IMR-90 (cell line): ENCODE measurements around the gene CWC25. TPM values are rescaled to one million over a fixed set of nuclear protein-coding genes. Genes with fewer than 3 reads are reported as not detected.

Source experiments
- ATAC-seq: fragments of 200-7000 bp; cut with Tn5 transposase; 2 replicates; pipeline ENCODE4 v1.9.1; 2020; ENCODE audit warnings: low read depth, mild to moderate bottlenecking, moderate library complexity
- BruUV-seq: library from RNA; stranded (reverse); fragments of 400-500 nt; replicated peaks from 2 replicates; lab custom pipeline; 2021; lab: Mats Ljungman, UMichigan
- CTCF ChIA-PET: fragments of 300-600 bp; formaldehyde crosslinking; extraction: SDS; loops from one replicate; lab custom pipeline; 2021; ENCODE audit warnings: antibody characterized with exemption; lab: Yijun Ruan, JAX
- POLR2A ChIA-PET: fragments of 300-600 bp; sonication (Branson Sonifier 250); formaldehyde crosslinking; loops from one replicate; lab custom pipeline; 2022; ENCODE audit warnings: antibody characterized with exemption; ENCODE audit not compliant: unreplicated experiment; lab: Charles Lee
- DNase-seq: peaks from one replicate; pipeline ENCODE4 v3.0.0; 2013
- H2AFZ ChIP-seq: replicated peaks from 2 replicates; pipeline ENCODE3; 2013; ENCODE audit warnings: low read length, mild to moderate bottlenecking; ENCODE audit not compliant: poor library complexity
- H2AK5ac ChIP-seq: 2 replicates; pipeline ENCODE4 v1.6.1; 2013; ENCODE audit warnings: low read depth, low read length, inconsistent platforms
- H2AK9ac ChIP-seq: replicated peaks from 2 replicates; pipeline ENCODE3; 2013; ENCODE audit warnings: mild to moderate bottlenecking, low read depth, low read length, moderate library complexity; ENCODE audit not compliant: poor library complexity
- H2BK120ac ChIP-seq: 2 replicates; pipeline ENCODE4 v1.6.1; 2013; ENCODE audit warnings: low read depth, low read length, inconsistent platforms
- H2BK15ac ChIP-seq: 3 replicates; pipeline ENCODE4 v1.6.1; 2013; ENCODE audit warnings: low read depth, low read length, inconsistent platforms
- H2BK20ac ChIP-seq: 2 replicates; pipeline ENCODE4 v1.6.1; 2013; ENCODE audit warnings: low read depth, mild to moderate bottlenecking, inconsistent platforms, low read length, moderate library complexity
- H2BK5ac ChIP-seq: 2 replicates; pipeline ENCODE4 v1.6.1; 2013; ENCODE audit warnings: mild to moderate bottlenecking, low read depth, low read length, inconsistent platforms; ENCODE audit not compliant: poor library complexity, severe bottlenecking
- H3K14ac ChIP-seq: replicated peaks from 2 replicates; pipeline ENCODE4 v1.6.1; 2013; ENCODE audit warnings: low read depth, low read length, inconsistent platforms
- H3K18ac ChIP-seq: 2 replicates; pipeline ENCODE4 v1.6.1; 2013; ENCODE audit warnings: low read depth, low read length, control low read depth
- H3K23ac ChIP-seq: 2 replicates; pipeline ENCODE4 v1.6.1; 2013; ENCODE audit warnings: low read depth, low read length, inconsistent platforms
- H3K27ac ChIP-seq: 2 replicates; pipeline ENCODE4 v1.5.1; 2013; ENCODE audit warnings: mild to moderate bottlenecking, control low read depth, low read length; ENCODE audit not compliant: insufficient read depth
- H3K27me3 ChIP-seq: 2 replicates; pipeline ENCODE4 v1.6.1; 2013; ENCODE audit warnings: low read length; ENCODE audit not compliant: control insufficient read depth, insufficient read depth
- H3K36me3 ChIP-seq: 2 replicates; pipeline ENCODE4 v1.6.1; 2013; ENCODE audit warnings: low read length, mixed read lengths; ENCODE audit not compliant: control insufficient read depth, insufficient read depth
- H3K4ac ChIP-seq: 2 replicates; pipeline ENCODE4 v1.6.1; 2013; ENCODE audit warnings: low read depth, low read length, inconsistent platforms
- H3K4me1 ChIP-seq: 2 replicates; pipeline ENCODE4 v1.6.1; 2013; ENCODE audit warnings: low read length, mixed read lengths; ENCODE audit not compliant: control insufficient read depth, insufficient read depth
- H3K4me2 ChIP-seq: 2 replicates; pipeline ENCODE4 v1.6.1; 2013; ENCODE audit warnings: low read depth, mild to moderate bottlenecking, control low read depth, low read length, moderate library complexity
- H3K4me3 ChIP-seq: 2 replicates; pipeline ENCODE4 v1.5.1; 2013; ENCODE audit warnings: low read depth, mild to moderate bottlenecking, control low read depth, low read length, moderate library complexity; ENCODE audit not compliant: insufficient read depth
- H3K56ac ChIP-seq: 2 replicates; pipeline ENCODE4 v1.6.1; 2013; ENCODE audit warnings: low read length, inconsistent platforms; ENCODE audit not compliant: insufficient read depth; ENCODE audit errors: extremely low read depth
- H3K79me1 ChIP-seq, 2 experiments: 2 replicates each; pipeline ENCODE4 v1.6.1; 2013; ENCODE audit warnings: low read length in 2 of 2, inconsistent platforms in 1 of 2, low read depth in 1 of 2
- H3K9ac ChIP-seq: 2 replicates; pipeline ENCODE4 v1.6.1; 2013; ENCODE audit warnings: low read depth, low read length, control low read depth
- H3K9me1 ChIP-seq: 2 replicates; pipeline ENCODE4 v1.6.1; 2013; ENCODE audit warnings: low read length, inconsistent platforms; ENCODE audit not compliant: insufficient read depth
- H3K9me3 ChIP-seq: 2 replicates; pipeline ENCODE4 v1.6.1; 2013; ENCODE audit warnings: low read length; ENCODE audit not compliant: control insufficient read depth, insufficient read depth
- H4K20me1 ChIP-seq: 2 replicates; pipeline ENCODE4 v1.6.1; 2013; ENCODE audit warnings: low read length, inconsistent platforms; ENCODE audit not compliant: insufficient read depth
- H4K5ac ChIP-seq: 2 replicates; pipeline ENCODE4 v1.6.1; 2013; ENCODE audit warnings: mild to moderate bottlenecking, low read depth, low read length, control low read depth
- H4K8ac ChIP-seq, 2 experiments: 2 replicates each; pipeline ENCODE4 v1.6.1; 2013; ENCODE audit warnings: low read depth in 2 of 2, low read length in 2 of 2, control low read depth in 1 of 2, inconsistent platforms in 1 of 2
- H4K91ac ChIP-seq: 2 replicates; pipeline ENCODE4 v1.6.1; 2013; ENCODE audit warnings: low read depth, low read length, inconsistent platforms; ENCODE audit not compliant: insufficient read depth
- BHLHE40 ChIP-seq: fragments of 150-350 bp; IDR thresholded peaks from 2 replicates; pipeline ENCODE4 v1.6.1; 2016; ENCODE audit warnings: mild to moderate bottlenecking, low read depth, low read length
- CHD1 ChIP-seq: IDR thresholded peaks from 2 replicates; pipeline ENCODE4 v1.6.1; 2012; ENCODE audit warnings: low read depth, low read length, improper control_type of control experiment
- CTCF ChIP-seq: conservative IDR thresholded peaks from 2 replicates; pipeline ENCODE4 v1.5.1; 2012; ENCODE audit warnings: mild to moderate bottlenecking, low read depth, low read length, improper control_type of control experiment
- FOS ChIP-seq: fragments of 150-350 bp; IDR thresholded peaks from 2 replicates; pipeline ENCODE4 v1.6.1; 2016; ENCODE audit warnings: low read depth, low read length
- MAFK ChIP-seq: IDR thresholded peaks from 2 replicates; pipeline ENCODE4 v1.6.1; 2012; ENCODE audit warnings: low read depth, low read length, improper control_type of control experiment
- MAZ ChIP-seq: IDR thresholded peaks from 2 replicates; pipeline ENCODE4 v1.6.1; 2012; ENCODE audit warnings: low read depth, mild to moderate bottlenecking, low read length, improper control_type of control experiment, moderate library complexity, borderline replicate concordance
- MXI1 ChIP-seq: IDR thresholded peaks from 2 replicates; pipeline ENCODE4 v1.6.1; 2012; ENCODE audit warnings: low read depth, mild to moderate bottlenecking, low read length, moderate library complexity, borderline replicate concordance
- NFE2L2 ChIP-seq: fragments of 150-350 bp; IDR thresholded peaks from 2 replicates; pipeline ENCODE4 v1.6.1; 2016; ENCODE audit warnings: low read depth, mild to moderate bottlenecking, low read length
- POLR2A ChIP-seq: IDR thresholded peaks from 2 replicates; pipeline ENCODE4 v1.6.1; 2012; ENCODE audit warnings: mild to moderate bottlenecking, low read depth, low read length
- RCOR1 ChIP-seq: IDR thresholded peaks from 2 replicates; pipeline ENCODE4 v1.6.1; 2012; ENCODE audit warnings: mild to moderate bottlenecking, low read length, improper control_type of control experiment; ENCODE audit not compliant: insufficient replicate concordance
- RFX5 ChIP-seq: IDR thresholded peaks from 2 replicates; pipeline ENCODE4 v1.8.0; 2012; ENCODE audit warnings: low read depth, mild to moderate bottlenecking, low read length, moderate library complexity
- SMC3 ChIP-seq: fragments of 150-350 bp; IDR thresholded peaks from 2 replicates; pipeline ENCODE4 v1.6.1; 2016; ENCODE audit warnings: low read depth, mild to moderate bottlenecking, antibody characterized with exemption, low read length, moderate library complexity
- USF2 ChIP-seq: fragments of 150-350 bp; IDR thresholded peaks from 2 replicates; pipeline ENCODE4 v1.6.1; 2017; ENCODE audit warnings: mild to moderate bottlenecking, antibody characterized with exemption, low read length, low read depth
- WGBS, 2 experiments: methylation state at CpG; one replicate each; pipeline versions ENCODE4 v1.1.5 to v1.1.7; 2013; ENCODE audit warnings: missing lambda C conversion rate in 2 of 2; ENCODE audit not compliant: insufficient read length in 1 of 2; ENCODE audit errors: extremely low coverage in 2 of 2; 5-methylcytosine and 5-hydroxymethylcytosine counted together
- dilution Hi-C: fragments of 300-500 bp; cut with HindIII; formaldehyde crosslinking; loops from one replicate; pipeline ENCODE4 v1.14.3; 2018; ENCODE audit warnings: low sequenced_read_pairs; ENCODE audit not compliant: unreplicated experiment
- in situ Hi-C: fragments of 300-500 bp; cut with MboI; formaldehyde crosslinking; loops from 3 replicates; pipeline ENCODE4 v1.14.3; 2019; ENCODE audit warnings: low sequenced_read_pairs, inconsistent platforms, mixed read lengths
- intact Hi-C: fragments of 100-400 bp; cut with micrococcal nuclease; formaldehyde crosslinking; loops from 2 replicates; pipeline ENCODE4 v1.10.0; 2022
- polyA plus RNA-seq, 3 experiments: library from polyadenylated mRNA; depleted of rRNA; stranded (reverse); fragments of >200 nt; gene quantifications; 2 replicates each; pipeline ENCODE4 v1.2.3, GENCODE V29; 2012; ENCODE audit warnings: low replicate concordance in 1 of 3
- total RNA-seq: library from RNA; depleted of rRNA; stranded (reverse); fragments of >200 nt; gene quantifications from 2 replicates; pipeline ENCODE4 v1.2.3, GENCODE V29; 2012
- TF ChIP-seq, protein P1 (sequence below): fragments of 150-350 bp; IDR thresholded peaks from 2 replicates; pipeline ENCODE4 v1.6.1; 2016; ENCODE audit warnings: low read depth, mild to moderate bottlenecking, low read length, moderate library complexity, borderline replicate concordance

CWC25 gene
- total and polyA plus RNA-seq, 2 of the 4 experiments (the other 2 are of a cell fraction): 9.1 to 16.1 TPM

DNA sequence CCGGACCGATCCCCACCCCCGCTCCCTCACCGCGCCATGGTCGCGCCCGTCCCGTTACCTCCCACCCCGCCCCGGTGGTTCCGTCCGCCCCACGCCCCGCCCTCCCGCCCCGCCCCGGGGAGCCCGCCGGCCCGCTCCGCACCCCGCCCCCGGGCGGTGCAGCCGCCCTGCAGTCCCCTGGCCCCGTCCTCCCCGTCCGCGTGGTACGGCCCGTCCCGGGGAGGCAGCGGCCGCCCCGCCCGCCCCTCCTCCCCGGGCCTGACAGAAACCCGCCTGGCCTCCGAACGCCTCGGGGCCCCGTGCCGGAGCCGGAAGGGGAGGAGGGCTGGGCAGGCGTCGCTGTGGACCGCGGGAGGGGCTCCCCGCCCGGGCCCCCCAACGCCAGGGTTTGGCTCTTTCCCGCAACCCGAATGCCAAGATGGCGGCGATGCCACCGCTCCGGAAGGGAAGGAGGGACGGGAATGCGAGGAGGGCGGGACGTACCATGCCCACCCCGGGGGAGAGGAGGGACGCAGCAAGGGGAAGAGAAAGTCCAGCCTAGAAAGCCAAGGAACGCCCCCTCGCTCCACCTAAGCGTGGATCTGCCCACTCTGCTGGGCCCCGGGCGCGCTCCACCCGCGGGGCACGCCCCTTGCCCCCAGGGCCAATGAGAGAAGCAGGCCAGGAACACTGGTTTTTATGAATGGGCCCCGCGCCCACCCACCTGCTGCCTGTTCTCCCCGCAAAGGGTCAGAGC, 25.5 kb downstream of the CWC25 start, which contains the start of gene PIP4K2B:
PIP4K2B (minus strand) TSS at position 56 of the 736 bp plus-strand sequence. CDS start 132 bp downstream, outside the sequence.
- peak within 1 kb of the TSS; percentile 36; the same call in 1 of the 3 replicates for H2BK15ac ChIP-seq
- peaks cover 6 to 43% of the 10 kb centered on the region in 2 experiments; a peak in 3 of 4 replicates for H3K79me1 ChIP-seq
- H4K20me1 ChIP-seq: peaks cover 36% of the 10 kb centered on the region
- H4K8ac ChIP-seq: peak within 1 kb of the TSS; percentile 52 to 93
- peak within 1 kb of the TSS; percentile 83 for H2AK5ac ChIP-seq
- H3K4me2 ChIP-seq: peak within 1 kb of the TSS; percentile 98
- H3K36me3 ChIP-seq: peaks cover 26% of the 10 kb centered on the region
- H3K27me3 ChIP-seq: no peaks in the 10 kb centered on the region
- ATAC-seq (peak; percentile 94), DNase-seq (peak; percentile 98)
- dilution Hi-C loops (no loop called here), in situ Hi-C loops (no loop called here), intact Hi-C loops (loop anchor here (1.0 to 5.0 kb wide), 2 partner anchors 26 to 443 kb away; partner anchors contain the start of gene CWC25)
- peak within 1 kb of the TSS; percentile 91 for H2BK5ac ChIP-seq
- peak within 1 kb of the TSS; percentile 84 for H3K14ac ChIP-seq
- H2BK20ac ChIP-seq: no peak within 1 kb of the TSS
- H3K9me3 ChIP-seq: no peaks in the 10 kb centered on the region
- H3K9ac ChIP-seq: peak within 1 kb of the TSS; percentile 73
- peak within 1 kb of the TSS; percentile 71; the same call in 1 of the 2 replicates for H2BK120ac ChIP-seq
- H3K4ac ChIP-seq: peak within 1 kb of the TSS; percentile 91
- peaks cover 23% of the 10 kb centered on the region for H3K9me1 ChIP-seq
- peak within 1 kb of the TSS; percentile 91 for H4K91ac ChIP-seq
- peak within 1 kb of the TSS; percentile 58 for H3K18ac ChIP-seq
- 2% methylated on average over 26 of the region's 76 CpGs; no CpG with 5 or more reads in 1 of the 2 experiments for WGBS, 2 experiments
- peak within 1 kb of the TSS; percentile 61 for H3K4me3 ChIP-seq
- no TSS peak for BruUV-seq
- peak within 1 kb of the TSS; percentile 35 for H4K5ac ChIP-seq
- H3K23ac ChIP-seq: peak within 1 kb of the TSS; percentile 92
- peak within 1 kb of the TSS; percentile 97 for H2AFZ ChIP-seq
- POLR2A ChIA-PET: no interaction called here
- peak within 1 kb of the TSS; percentile 73 for H3K56ac ChIP-seq
- H2AK9ac ChIP-seq: peak within 1 kb of the TSS; percentile 99
- peak within 1 kb of the TSS; percentile 93 for H3K27ac ChIP-seq
- H3K4me1 ChIP-seq: peaks cover 13% of the 10 kb centered on the region
- CTCF ChIA-PET: no interaction called here
- peak; percentile 72 for TF ChIP-seq RCOR1
- TF ChIP-seq, protein P1, sequence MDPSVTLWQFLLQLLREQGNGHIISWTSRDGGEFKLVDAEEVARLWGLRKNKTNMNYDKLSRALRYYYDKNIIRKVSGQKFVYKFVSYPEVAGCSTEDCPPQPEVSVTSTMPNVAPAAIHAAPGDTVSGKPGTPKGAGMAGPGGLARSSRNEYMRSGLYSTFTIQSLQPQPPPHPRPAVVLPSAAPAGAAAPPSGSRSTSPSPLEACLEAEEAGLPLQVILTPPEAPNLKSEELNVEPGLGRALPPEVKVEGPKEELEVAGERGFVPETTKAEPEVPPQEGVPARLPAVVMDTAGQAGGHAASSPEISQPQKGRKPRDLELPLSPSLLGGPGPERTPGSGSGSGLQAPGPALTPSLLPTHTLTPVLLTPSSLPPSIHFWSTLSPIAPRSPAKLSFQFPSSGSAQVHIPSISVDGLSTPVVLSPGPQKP: no peak
- no peak for TF ChIP-seq FOS
- TF ChIP-seq CHD1: peak; percentile 99; the same call in 1 of the 2 replicates
- no peak; the same call in 1 of the 2 replicates for TF ChIP-seq SMC3
- TF ChIP-seq USF2: no peak; the same call in 1 of the 2 replicates
- no peak for TF ChIP-seq RFX5
- TF ChIP-seq CTCF: no peak
- peak; percentile 96 for TF ChIP-seq MAZ
- TF ChIP-seq MXI1: peak; percentile 82
- peak; percentile 97 for TF ChIP-seq BHLHE40
- peak; percentile 84 for TF ChIP-seq POLR2A
- no peak for TF ChIP-seq MAFK
- TF ChIP-seq NFE2L2: 0 out of 2 replicates have a peak, but pooled peaks have one; percentile 4
